ENCODE measurements around the gene KRT84. TPM values are rescaled to one million over a fixed set of nuclear protein-coding genes. Genes with fewer than 3 reads are reported as not detected.

KRT84 gene
- total and polyA plus RNA-seq, 9 of the 15 experiments (the other 6 are each of a cell fraction or from before 2014, with no cell fraction given), result not detected

DNA sequence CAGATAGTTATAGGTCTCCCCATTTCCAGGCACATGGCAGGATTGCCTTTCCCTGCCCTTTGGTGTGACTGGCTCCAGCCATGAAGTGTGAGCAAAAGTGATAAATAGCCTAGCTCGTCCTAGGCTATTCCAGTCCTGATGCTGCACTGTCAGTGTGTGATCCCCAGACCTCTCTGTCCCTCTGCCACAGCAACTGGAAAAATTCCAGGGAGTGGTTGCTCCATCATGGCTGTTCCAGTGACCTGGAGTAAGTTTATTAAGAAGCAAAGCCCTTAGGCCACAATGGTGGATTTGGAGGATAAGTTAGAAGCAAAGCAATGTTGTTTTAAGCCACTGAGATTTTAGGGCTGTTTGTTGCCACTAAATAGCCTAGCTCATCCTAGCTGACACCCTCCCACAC is 54.4 kb downstream of the KRT84 start (continued):
- no peak for TF ChIP-seq HMBOX1 (IDR thresholded peaks at IDR 0.05)
- TF ChIP-seq RBM25 (IDR thresholded peaks at IDR 0.05; ENCODE audit: low read depth, low read length, severe bottlenecking), result no peak
- no peak for TF ChIP-seq SMC3 (conservative IDR thresholded peaks at IDR 0.05; ENCODE audit: insufficient read depth, low read depth, low read length)
- no peak for TF ChIP-seq HMGN3 (IDR thresholded peaks at IDR 0.05; ENCODE audit: borderline replicate concordance, extremely low read depth, insufficient read length, low read depth, low read length)
- no peak for TF ChIP-seq HDAC6 (IDR thresholded peaks at IDR 0.05; ENCODE audit: low read depth, low read length)
- TF ChIP-seq ZNF717 (CRISPR knock-in tag; IDR thresholded peaks at IDR 0.05), result no peak
- no peak for TF ChIP-seq KAT8 (IDR thresholded peaks at IDR 0.05; ENCODE audit: low read depth)
- TF ChIP-seq POLR2B (IDR thresholded peaks at IDR 0.05; ENCODE audit: low read depth, partially characterized antibody), result no peak
- TF ChIP-seq FOXO4 (CRISPR knock-in tag; IDR thresholded peaks at IDR 0.05), result no peak
